IPS-18a (cell line): ENCODE measurements around the gene TEAD2.
A peak's percentile ranks its signal among the peaks of the same experiment; 100 is the strongest.
"Not testable (repeated sequence)": the region's sequence is repeated elsewhere in the genome, so short reads cannot be mapped to it uniquely, and the experiment has no call there.

Experiments used
- H3K27ac ChIP-seq: one replicate; pipeline ENCODE4 v1.5.1; 2013; ENCODE audit warnings: low read length
- H3K27me3 ChIP-seq: one replicate; pipeline ENCODE4 v1.6.1; 2013; ENCODE audit warnings: mild to moderate bottlenecking, low read length; ENCODE audit not compliant: control insufficient read depth, insufficient read depth
- H3K36me3 ChIP-seq: one replicate; pipeline ENCODE4 v1.6.1; 2013; ENCODE audit warnings: low read depth, low read length; ENCODE audit not compliant: control insufficient read depth
- H3K4me1 ChIP-seq: one replicate; pipeline ENCODE4 v1.6.1; 2013; ENCODE audit warnings: low read depth, low read length; ENCODE audit not compliant: control insufficient read depth
- H3K4me3 ChIP-seq: one replicate; pipeline ENCODE4 v1.5.1; 2013; ENCODE audit warnings: low read length
- H3K9ac ChIP-seq: one replicate; pipeline ENCODE4 v1.6.1; 2013; ENCODE audit warnings: mild to moderate bottlenecking, low read length, moderate library complexity
- H3K9me3 ChIP-seq: one replicate; pipeline ENCODE4 v1.6.1; 2013; ENCODE audit warnings: low read depth, low read length; ENCODE audit not compliant: control insufficient read depth

Gene TEAD2

DNA sequence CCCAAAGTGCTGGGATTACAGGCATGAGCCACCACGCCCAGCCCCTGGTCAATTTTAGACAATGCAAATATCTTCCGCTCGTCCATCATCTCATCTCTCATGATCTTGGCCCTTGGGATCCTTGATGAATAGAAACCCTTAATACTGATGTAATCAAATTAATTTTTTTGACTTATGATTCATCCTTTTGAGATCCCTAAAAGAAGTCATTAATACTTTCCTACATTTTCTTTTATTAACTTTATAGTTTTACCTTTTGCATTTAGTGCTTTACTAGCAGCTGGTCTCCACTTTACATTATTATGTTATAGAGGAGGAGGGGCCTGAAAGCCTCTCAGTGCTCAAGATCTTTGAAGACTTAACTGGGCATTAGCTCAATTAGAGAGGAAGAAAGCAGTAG is 18.2 kb upstream of the TEAD2 start:
- H3K27me3 ChIP-seq, result no peaks in the 10 kb centered on the region
- no peak overlapping the region for H3K27ac ChIP-seq
- H3K9me3 ChIP-seq, result no peaks in the 10 kb centered on the region
- no peak overlapping the region for H3K9ac ChIP-seq
- H3K4me1 ChIP-seq, result no peaks in the 10 kb centered on the region
- no peaks in the 10 kb centered on the region for H3K36me3 ChIP-seq
- no peak overlapping the region for H3K4me3 ChIP-seq

DNA sequence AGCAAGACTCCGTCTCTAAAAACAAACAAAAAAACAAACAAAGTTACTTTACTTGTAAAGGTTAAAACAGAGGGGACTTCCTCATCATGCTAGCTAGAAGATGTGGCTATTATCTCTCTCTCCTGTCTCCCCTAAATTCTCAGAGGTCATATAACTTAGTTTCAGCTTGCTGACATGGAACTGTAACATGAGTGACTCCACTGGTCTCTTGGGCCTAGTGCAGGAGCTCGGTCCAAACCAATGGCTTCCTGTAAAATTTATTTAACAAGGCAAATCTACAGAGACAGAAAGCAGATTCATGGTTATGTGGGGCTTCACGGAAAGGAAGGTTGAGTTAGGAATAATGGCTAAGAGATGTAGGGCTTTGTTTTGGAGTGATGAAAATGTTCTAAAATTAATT is 16.3 kb upstream of the TEAD2 start:
- Histone ChIP-seq H3K4me3 (no peak overlapping the region), H3K27ac (no peak overlapping the region), H3K27me3 (no peaks in the 10 kb centered on the region), H3K9ac (no peak overlapping the region), H3K36me3 (no peaks in the 10 kb centered on the region), H3K9me3 (no peaks in the 10 kb centered on the region), H3K4me1 (peaks cover 3% of the 10 kb centered on the region)

DNA sequence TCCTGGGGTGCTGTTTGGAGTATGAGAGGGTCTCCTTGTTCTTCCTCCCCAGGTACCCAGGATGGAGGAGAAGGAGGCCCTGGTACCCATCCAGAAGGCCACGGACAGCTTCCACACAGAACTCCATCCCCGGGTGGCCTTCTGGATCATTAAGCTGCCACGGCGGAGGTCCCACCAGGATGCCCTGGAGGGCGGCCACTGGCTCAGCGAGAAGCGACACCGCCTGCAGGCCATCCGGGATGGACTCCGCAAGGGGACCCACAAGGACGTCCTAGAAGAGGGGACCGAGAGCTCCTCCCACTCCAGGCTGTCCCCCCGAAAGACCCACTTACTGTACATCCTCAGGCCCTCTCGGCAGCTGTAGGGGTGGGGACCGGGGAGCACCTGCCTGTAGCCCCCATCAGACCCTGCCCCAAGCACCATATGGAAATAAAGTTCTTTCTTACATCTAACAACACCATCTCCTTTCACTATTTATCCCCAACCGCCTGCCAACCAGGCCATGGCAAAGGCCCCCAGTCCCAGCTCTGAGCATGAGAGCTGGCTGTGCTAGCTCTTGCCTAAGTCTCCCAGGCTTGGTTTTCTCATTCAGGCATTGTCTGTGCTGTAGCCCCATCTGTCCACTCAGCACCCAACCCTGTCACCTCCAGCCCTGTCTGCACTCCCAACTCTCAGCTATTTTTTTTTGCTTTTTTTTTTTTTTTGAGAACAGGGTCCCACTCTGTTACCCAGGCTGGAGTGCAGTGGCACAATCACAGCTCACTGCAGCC is 12.6 kb upstream of the TEAD2 start:
- H3K27ac ChIP-seq, result no peak overlapping the region
- no peak overlapping the region for H3K9ac ChIP-seq
- H3K36me3 ChIP-seq, result no peaks in the 10 kb centered on the region
- no peaks in the 10 kb centered on the region for H3K9me3 ChIP-seq
- H3K4me1 ChIP-seq, result peaks cover 3% of the 10 kb centered on the region
- H3K27me3 ChIP-seq, result no peaks in the 10 kb centered on the region
- no peak overlapping the region for H3K4me3 ChIP-seq

- not testable (repeated sequence) for H3K9ac ChIP-seq
Measured at GRCh38 chr19:49373174-49373573, 11.0 kb upstream of the TEAD2 start.

DNA sequence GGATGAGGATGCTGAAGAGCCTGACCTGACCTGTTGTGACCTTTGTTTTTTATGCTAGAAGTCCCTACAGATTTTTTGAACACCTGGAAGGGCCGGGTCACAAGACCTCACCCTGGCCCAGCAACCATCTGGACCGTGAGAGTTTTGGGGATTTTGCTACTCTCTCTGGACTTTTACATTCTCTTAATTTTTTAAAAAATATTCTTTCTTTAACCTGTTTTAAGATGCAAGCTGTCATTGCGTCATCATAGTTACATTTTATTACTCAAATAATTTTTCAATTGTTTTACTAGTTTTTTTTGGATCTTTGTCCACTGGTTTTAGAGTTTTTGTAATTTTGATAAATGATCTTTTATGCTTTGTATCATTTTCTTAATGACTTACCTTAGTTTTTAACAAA is 9.0 kb upstream of the TEAD2 start:
- Histone ChIP-seq H3K4me1 (peaks cover 3% of the 10 kb centered on the region), H3K27me3 (no peaks in the 10 kb centered on the region), H3K9me3 (no peaks in the 10 kb centered on the region), H3K4me3 (no peak overlapping the region), H3K27ac (no peak overlapping the region), H3K9ac (no peak overlapping the region), H3K36me3 (no peaks in the 10 kb centered on the region)

More at GRCh38 chr19:49373174-49373573, 11.0 kb upstream of the TEAD2 start:
- H3K27ac ChIP-seq, H3K4me3 ChIP-seq, H3K27me3 ChIP-seq, H3K9me3 ChIP-seq, H3K36me3 ChIP-seq, H3K4me1 ChIP-seq: not testable (repeated sequence)

GRCh38 chr19:49368711-49369358 is 6.6 kb upstream of the TEAD2 start:
- peaks cover 3% of the 10 kb centered on the region for H3K4me1 ChIP-seq
- H3K9ac ChIP-seq, result no peak overlapping the region
- H3K27me3 ChIP-seq, result no peaks in the 10 kb centered on the region
- no peak overlapping the region for H3K4me3 ChIP-seq
- H3K9me3 ChIP-seq, result no peaks in the 10 kb centered on the region
- H3K36me3 ChIP-seq, result no peaks in the 10 kb centered on the region
- H3K27ac ChIP-seq, result no peak overlapping the region

DNA sequence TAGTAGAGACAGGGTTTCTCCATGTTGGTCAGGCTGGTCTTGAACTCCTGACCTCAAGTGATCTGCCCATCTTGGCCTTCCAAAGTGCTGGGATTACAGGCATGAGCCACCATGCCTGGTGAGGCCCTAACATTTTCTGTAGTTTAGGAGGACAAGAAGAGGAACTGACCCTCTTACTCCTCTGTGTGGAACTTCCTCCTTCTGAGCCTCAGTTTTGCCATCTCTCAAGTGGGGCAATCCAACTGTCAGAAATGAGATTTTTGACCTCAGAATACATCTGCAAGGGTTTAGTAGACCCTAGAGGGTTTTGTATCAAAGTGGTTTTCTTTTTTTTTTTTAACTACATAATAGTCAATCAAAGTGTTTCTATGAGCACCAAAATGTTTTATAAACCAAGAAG is 3.9 kb upstream of the TEAD2 start:
- Histone ChIP-seq H3K9me3 (no peaks in the 10 kb centered on the region), H3K27me3 (no peaks in the 10 kb centered on the region), H3K27ac (no peak overlapping the region), H3K4me1 (no peaks in the 10 kb centered on the region), H3K9ac (no peak overlapping the region), H3K36me3 (no peaks in the 10 kb centered on the region), H3K4me3 (no peak overlapping the region)

GRCh38 chr19:49364083-49364737 is 2.0 kb upstream of the TEAD2 start:
- Histone ChIP-seq H3K27me3 (no peaks in the 10 kb centered on the region), H3K9ac (peak overlapping the region; percentile 22), H3K4me3 (peak overlapping the region; percentile 37), H3K4me1 (no peaks in the 10 kb centered on the region), H3K36me3 (peaks cover 5% of the 10 kb centered on the region), H3K9me3 (no peaks in the 10 kb centered on the region), H3K27ac (no peak overlapping the region)

DNA sequence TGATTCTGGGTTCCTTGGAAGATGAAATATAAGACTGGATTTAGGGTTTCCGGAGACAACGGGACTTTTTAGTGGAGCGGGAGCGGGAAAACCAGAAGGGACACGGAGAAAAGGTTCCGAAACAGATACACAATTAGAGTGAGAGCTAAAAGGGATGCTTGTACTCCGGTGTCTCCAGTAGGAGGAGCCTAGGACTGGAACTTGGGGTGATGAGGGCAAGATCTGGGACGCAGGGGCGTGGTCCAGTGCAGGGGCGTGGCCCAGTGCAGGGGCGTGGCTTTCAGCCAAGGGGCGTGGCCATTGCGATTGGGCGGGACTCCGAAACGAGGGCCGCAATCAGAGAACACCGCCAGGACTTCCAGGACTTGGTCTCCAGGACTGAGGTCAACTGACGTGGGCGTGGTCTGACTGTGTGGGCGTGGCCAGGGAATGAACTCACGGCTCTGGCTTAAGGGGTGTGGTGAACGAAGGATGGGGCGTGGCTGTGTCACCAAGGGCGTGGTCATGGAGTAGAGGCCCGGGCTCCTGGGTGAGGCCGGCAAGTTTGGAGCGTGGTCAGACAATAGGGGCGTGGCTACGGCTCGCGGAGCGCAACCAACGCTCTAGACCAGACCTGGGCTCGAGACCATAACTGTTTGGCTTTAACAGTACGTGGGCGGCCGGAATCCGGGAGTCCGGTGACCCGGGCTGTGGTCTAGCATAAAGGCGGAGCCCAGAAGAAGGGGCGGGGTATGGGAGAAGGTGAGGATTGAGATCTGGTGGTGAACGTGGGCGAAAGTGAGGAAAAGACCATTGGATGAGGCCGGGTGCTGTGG is 1.3 kb upstream of the TEAD2 start, which contains the start of gene DKKL1:
DKKL1 (plus strand) TSS at position 610 of the 815 bp plus-strand sequence; CDS start at position 732, 122 bp downstream.
- H3K27me3 ChIP-seq, result no peaks in the 10 kb centered on the region
- peak within 1 kb of the TSS; percentile 100 for H3K9ac ChIP-seq
- peaks cover 10% of the 10 kb centered on the region for H3K36me3 ChIP-seq
- H3K4me3 ChIP-seq, result peak within 1 kb of the TSS; percentile 95
- no peaks in the 10 kb centered on the region for H3K4me1 ChIP-seq
- no peak within 1 kb of the TSS for H3K27ac ChIP-seq
- no peaks in the 10 kb centered on the region for H3K9me3 ChIP-seq

GRCh38 chr19:49362929-49363267 is 682 bp upstream of the TEAD2 start:
- Histone ChIP-seq H3K4me1 (no peaks in the 10 kb centered on the region), H3K9ac (peak overlapping the region; percentile 100)

GRCh38 chr19:49361438-49362047 is 673 bp downstream of the TEAD2 start:
- Histone ChIP-seq H3K9ac (peak overlapping the region; percentile 100), H3K4me1 (no peaks in the 10 kb centered on the region), H3K27me3 (no peaks in the 10 kb centered on the region), H3K9me3 (no peaks in the 10 kb centered on the region), H3K36me3 (peaks cover 25% of the 10 kb centered on the region), H3K27ac (peak overlapping the region; percentile 91), H3K4me3 (peak overlapping the region; percentile 95)

More at GRCh38 chr19:49362929-49363267, 682 bp upstream of the TEAD2 start:
- Histone ChIP-seq H3K4me3 (peak overlapping the region; percentile 95), H3K9me3 (no peaks in the 10 kb centered on the region), H3K36me3 (peaks cover 12% of the 10 kb centered on the region), H3K27me3 (no peaks in the 10 kb centered on the region), H3K27ac (no peak overlapping the region)
